ENCODE results near the gene FAH. TPM values are rescaled to one million over a fixed set of nuclear protein-coding genes. Genes with fewer than 3 reads are reported as not detected.

The FAH gene
- total RNA-seq, 1 experiment from 2014 or later: 21.5 TPM

DNA sequence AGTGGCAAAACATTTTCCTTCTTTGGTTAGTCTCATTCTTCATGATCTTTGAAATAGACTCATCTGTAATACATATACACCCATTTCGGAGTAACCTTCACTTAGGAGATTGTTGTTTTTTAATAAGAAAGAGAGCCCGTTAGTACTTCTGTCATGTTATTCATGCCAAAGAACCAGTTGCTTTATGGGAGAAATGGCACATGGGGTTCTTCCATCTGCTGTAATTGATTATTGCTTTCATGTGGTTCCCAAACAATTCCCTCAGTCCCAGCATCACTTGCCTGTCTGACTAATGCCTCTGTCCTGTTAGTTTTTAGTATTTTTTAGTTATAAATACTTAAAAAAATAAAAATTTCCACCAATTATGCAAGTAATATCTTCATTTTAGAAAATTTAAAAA lies 33.8 kb upstream of the FAH start:
- no peak overlapping the region for H4K8ac ChIP-seq (replicated peaks; ENCODE audit: insufficient read length, low read depth, low read length)
- Mint-ChIP-seq H3K27ac (no peak overlapping the region; a peak in 1 of 7 replicates), H3K4me1 (peaks cover 5 to 16% of the 10 kb centered on the region in 2 experiments), H3K27me3 (ENCODE audit: low read depth) (no peaks in the 10 kb centered on the region), H3K36me3 (ENCODE audit: insufficient read depth in 1 of 3, low read depth in 3 of 3) (peaks cover 7 to 16% (median 15%) of the 10 kb centered on the region in 3 experiments; a peak in 6 of 7 replicates), H3K4me3 (no peak overlapping the region), H3K9me3 (no peaks in the 10 kb centered on the region)
- WGBS (ENCODE audit: extremely low coverage, insufficient read length, low lambda C conversion rate): no CpG with 5 or more reads among the region's 2 CpGs
- no peak overlapping the region for H4K91ac ChIP-seq (ENCODE audit: insufficient read length, low read depth, low read length)
- no peaks in the 10 kb centered on the region for H4K20me1 ChIP-seq (ENCODE audit: control insufficient read depth, insufficient read depth, insufficient read length)
- no peaks in the 10 kb centered on the region for H3K79me1 ChIP-seq (ENCODE audit: insufficient read depth, low read depth, low read length, poor library complexity, severe bottlenecking)
- TF ChIP-seq, protein P1, sequence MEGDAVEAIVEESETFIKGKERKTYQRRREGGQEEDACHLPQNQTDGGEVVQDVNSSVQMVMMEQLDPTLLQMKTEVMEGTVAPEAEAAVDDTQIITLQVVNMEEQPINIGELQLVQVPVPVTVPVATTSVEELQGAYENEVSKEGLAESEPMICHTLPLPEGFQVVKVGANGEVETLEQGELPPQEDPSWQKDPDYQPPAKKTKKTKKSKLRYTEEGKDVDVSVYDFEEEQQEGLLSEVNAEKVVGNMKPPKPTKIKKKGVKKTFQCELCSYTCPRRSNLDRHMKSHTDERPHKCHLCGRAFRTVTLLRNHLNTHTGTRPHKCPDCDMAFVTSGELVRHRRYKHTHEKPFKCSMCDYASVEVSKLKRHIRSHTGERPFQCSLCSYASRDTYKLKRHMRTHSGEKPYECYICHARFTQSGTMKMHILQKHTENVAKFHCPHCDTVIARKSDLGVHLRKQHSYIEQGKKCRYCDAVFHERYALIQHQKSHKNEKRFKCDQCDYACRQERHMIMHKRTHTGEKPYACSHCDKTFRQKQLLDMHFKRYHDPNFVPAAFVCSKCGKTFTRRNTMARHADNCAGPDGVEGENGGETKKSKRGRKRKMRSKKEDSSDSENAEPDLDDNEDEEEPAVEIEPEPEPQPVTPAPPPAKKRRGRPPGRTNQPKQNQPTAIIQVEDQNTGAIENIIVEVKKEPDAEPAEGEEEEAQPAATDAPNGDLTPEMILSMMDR (conservative IDR thresholded peaks at IDR 0.05): no peak
- H3K4ac ChIP-seq (ENCODE audit: low read depth, low read length): no peak overlapping the region
- no peak overlapping the region for H3K27ac ChIP-seq (ENCODE audit: insufficient read length, low read depth, low read length)
- no peak overlapping the region for H2BK15ac ChIP-seq (ENCODE audit: low read depth, low read length)
- H2BK12ac ChIP-seq (ENCODE audit: insufficient read length, low read depth, low read length): no peak overlapping the region
- no peak for DNase-seq
- H3K4me1 ChIP-seq (ENCODE audit: insufficient read depth, low read length): no peaks in the 10 kb centered on the region
- no peak overlapping the region for H3K14ac ChIP-seq (ENCODE audit: insufficient read depth, low read length)
- no peak overlapping the region for H4K5ac ChIP-seq (ENCODE audit: insufficient read length, low read depth, low read length)
- no peak overlapping the region for H3K23ac ChIP-seq (ENCODE audit: insufficient read length, low read depth, low read length)
- H2BK20ac ChIP-seq (ENCODE audit: low read depth, low read length, poor library complexity, severe bottlenecking): no peak overlapping the region
- H3K9me3 ChIP-seq (ENCODE audit: control insufficient read depth, low read depth, low read length): no peaks in the 10 kb centered on the region
- H3T11ph ChIP-seq (ENCODE audit: low read length): no peak overlapping the region
- H2AK5ac ChIP-seq (ENCODE audit: insufficient read length, low read length): no peak overlapping the region
- no peak overlapping the region for H2BK120ac ChIP-seq (ENCODE audit: low read depth, low read length, poor library complexity, severe bottlenecking)
- no peak overlapping the region for H3K56ac ChIP-seq (ENCODE audit: insufficient read length, low read depth, low read length)
- no peaks in the 10 kb centered on the region for H3K23me2 ChIP-seq (ENCODE audit: insufficient read length, low read depth, low read length, poor library complexity, severe bottlenecking)
- no peak overlapping the region for H3K9ac ChIP-seq (ENCODE audit: extremely low read depth, insufficient read length, low read length)
- no peak overlapping the region for H2AFZ ChIP-seq (ENCODE audit: low read length)
- H3K4me2 ChIP-seq (ENCODE audit: insufficient read depth, insufficient read length, low read length): no peak overlapping the region
- no peak overlapping the region for H3K18ac ChIP-seq (ENCODE audit: insufficient read length, low read depth, low read length)
- H2BK5ac ChIP-seq (ENCODE audit: insufficient read length, low read length): no peak overlapping the region
- H3K27me3 ChIP-seq (ENCODE audit: insufficient read depth, low read length): no peaks in the 10 kb centered on the region
- H3K79me2 ChIP-seq (ENCODE audit: insufficient read depth, low read length): peaks cover 2% of the 10 kb centered on the region; the same call in 1 of the 2 replicates

Measured in H9 (cell line).